OCI-LY7 (cell line): ENCODE measurements around the gene MYH6.

Experiments
- EZH2phosphoT487 ChIP-seq: fragments of 200-600 bp; sonication (generic); IDR thresholded peaks from 2 replicates; pipeline ENCODE4 v1.6.1; 2018; ENCODE audit warnings: low read depth, borderline replicate concordance, mild to moderate bottlenecking, mixed run types, antibody characterized with exemption, low read length, moderate library complexity, mixed read lengths
- TF ChIP-seq, protein P1 (sequence below): fragments of 200-600 bp; sonication (generic); conservative IDR thresholded peaks from 2 replicates; pipeline ENCODE4 v1.5.1; 2014; ENCODE audit warnings: mild to moderate bottlenecking, antibody characterized with exemption, low read length, moderate library complexity, mixed read lengths

DNA sequence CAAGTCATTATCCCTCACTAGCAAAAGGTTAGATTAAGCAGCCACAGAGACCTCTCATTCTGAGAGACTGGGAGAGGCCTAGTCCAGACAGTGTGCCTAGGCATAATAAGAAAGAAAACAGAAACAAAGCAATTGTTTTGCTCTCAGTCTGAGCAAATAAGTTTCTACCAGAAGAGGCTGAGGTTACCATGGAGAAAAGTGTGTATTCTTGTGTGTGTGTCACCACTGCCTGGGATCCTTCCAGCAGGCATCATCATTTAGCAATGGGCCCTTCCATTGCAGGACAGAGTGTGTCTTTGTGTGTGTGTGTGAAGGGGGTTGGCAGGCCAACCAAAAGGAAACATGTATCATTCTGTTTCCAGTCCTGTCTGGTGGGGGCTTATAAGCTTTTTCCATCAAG is 46.8 kb downstream of the MYH6 start:
- TF ChIP-seq, protein P1, sequence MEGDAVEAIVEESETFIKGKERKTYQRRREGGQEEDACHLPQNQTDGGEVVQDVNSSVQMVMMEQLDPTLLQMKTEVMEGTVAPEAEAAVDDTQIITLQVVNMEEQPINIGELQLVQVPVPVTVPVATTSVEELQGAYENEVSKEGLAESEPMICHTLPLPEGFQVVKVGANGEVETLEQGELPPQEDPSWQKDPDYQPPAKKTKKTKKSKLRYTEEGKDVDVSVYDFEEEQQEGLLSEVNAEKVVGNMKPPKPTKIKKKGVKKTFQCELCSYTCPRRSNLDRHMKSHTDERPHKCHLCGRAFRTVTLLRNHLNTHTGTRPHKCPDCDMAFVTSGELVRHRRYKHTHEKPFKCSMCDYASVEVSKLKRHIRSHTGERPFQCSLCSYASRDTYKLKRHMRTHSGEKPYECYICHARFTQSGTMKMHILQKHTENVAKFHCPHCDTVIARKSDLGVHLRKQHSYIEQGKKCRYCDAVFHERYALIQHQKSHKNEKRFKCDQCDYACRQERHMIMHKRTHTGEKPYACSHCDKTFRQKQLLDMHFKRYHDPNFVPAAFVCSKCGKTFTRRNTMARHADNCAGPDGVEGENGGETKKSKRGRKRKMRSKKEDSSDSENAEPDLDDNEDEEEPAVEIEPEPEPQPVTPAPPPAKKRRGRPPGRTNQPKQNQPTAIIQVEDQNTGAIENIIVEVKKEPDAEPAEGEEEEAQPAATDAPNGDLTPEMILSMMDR: no peak
- no peak for TF ChIP-seq EZH2phosphoT487
